MM.1S (cell line): Measurements from ENCODE around the gene SHKBP1.

Source experiments
- CTCF ChIP-seq: fragments of 300-600 bp; sonication (generic); IDR thresholded peaks from 2 replicates; pipeline ENCODE4 v1.5.1; 2016; ENCODE audit warnings: antibody characterized with exemption, low read length, mixed read lengths
- EZH2 ChIP-seq: fragments of 300-600 bp; sonication (generic); optimal IDR thresholded peaks from 2 replicates; pipeline ENCODE3; 2017; ENCODE audit warnings: low read depth, mild to moderate bottlenecking, antibody characterized with exemption, low read length, mixed read lengths

DNA sequence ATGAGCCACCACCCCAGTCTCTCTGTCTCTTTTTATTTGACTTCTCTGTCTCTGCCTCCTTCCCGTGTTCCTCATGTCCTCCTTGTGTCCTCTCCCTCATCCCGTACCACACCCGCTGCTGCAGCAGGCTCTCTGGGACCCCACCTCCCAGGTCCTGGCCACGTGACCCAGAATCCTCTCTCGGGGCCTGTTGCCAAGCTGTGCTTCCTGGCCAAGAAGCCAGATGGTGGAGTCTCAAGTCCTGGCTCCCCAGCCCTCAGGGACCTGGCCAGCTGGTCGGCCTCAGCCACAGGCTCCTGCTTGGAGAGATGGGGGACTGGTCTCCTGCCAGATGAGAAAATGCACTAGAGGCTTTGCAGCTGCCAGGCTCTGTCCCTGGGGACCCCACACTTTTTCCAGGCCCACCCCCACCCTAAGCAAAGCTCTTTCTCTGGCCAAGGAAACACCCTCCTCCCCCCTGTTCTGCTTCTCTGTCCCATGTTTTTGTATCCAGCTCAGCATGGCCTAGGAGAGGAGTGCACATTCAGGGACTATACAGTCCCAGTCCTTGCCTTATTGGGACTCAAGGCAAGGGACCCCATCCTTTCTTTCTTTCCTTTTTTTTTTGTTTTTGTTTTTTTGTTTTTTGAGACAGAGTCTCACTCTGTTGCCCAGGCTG, 34.3 kb upstream of the SHKBP1 start:
- TF ChIP-seq CTCF (no peak), EZH2 (no peak)
